SK-N-SH (cell line): ENCODE measurements around the gene ESYT1. TPM values are rescaled to one million over a fixed set of nuclear protein-coding genes. Genes with fewer than 3 reads are reported as not detected.

Experiments used
- CTCF ChIA-PET: fragments of 300-600, 350-600 bp; formaldehyde crosslinking; extraction: SDS; loops from one replicate; lab custom pipeline; 2021; lab: Yijun Ruan, JAX
- POLR2A ChIA-PET: fragments of 350-600 bp; sonication (Branson Sonifier 250); formaldehyde crosslinking; extraction: SDS; loops from one replicate; lab custom pipeline; 2020; ENCODE audit warnings: antibody characterized with exemption, inconsistent platforms; lab: Yijun Ruan, JAX
- DNase-seq: peaks from one replicate; pipeline ENCODE4 v3.0.0; 2012
- H2AFZ ChIP-seq: fragments of 200-600 bp; sonication (generic); 2 replicates; pipeline ENCODE4 v1.8.1; 2016; ENCODE audit warnings: antibody characterized with exemption, mild to moderate bottlenecking, low read depth
- H3F3A ChIP-seq: fragments of 200-600 bp; sonication (generic); replicated peaks from 2 replicates; pipeline ENCODE3; 2016; ENCODE audit warnings: antibody characterized with exemption, mild to moderate bottlenecking; ENCODE audit not compliant: insufficient read depth
- H3K27ac ChIP-seq, 2 experiments: fragments of 200-500 bp in 1 of 2; fragments of 200-600 bp in 1 of 2; sonication (Bioruptor generic) in 1 of 2; sonication (generic), shearing (Covaris generic) in 1 of 2; 2 replicates each; pipeline versions ENCODE4 v1.5.1 to v1.6.1; 2014 to 2016; ENCODE audit warnings: low read depth in 2 of 2, inconsistent platforms in 1 of 2, low read length in 1 of 2, mild to moderate bottlenecking in 1 of 2, mixed read lengths in 1 of 2
- H3K27me3 ChIP-seq: fragments of 200-600 bp; sonication (generic), shearing (Covaris generic); 2 replicates; pipeline ENCODE4 v1.6.1; 2016; ENCODE audit warnings: mixed run types; ENCODE audit not compliant: insufficient read depth
- H3K36me3 ChIP-seq, 2 experiments: fragments of 200-500 bp in 1 of 2; fragments of 200-600 bp in 1 of 2; sonication (Bioruptor generic) in 1 of 2; sonication (generic) in 1 of 2; replicated peaks in 1 of 2; 2 replicates each; pipeline versions ENCODE3 to v1.5.1; 2014 to 2016; ENCODE audit warnings: low read length in 1 of 2, mild to moderate bottlenecking in 1 of 2; ENCODE audit not compliant: insufficient read depth in 2 of 2, control insufficient read depth in 1 of 2
- H3K4me1 ChIP-seq, 2 experiments: fragments of 200-500 bp in 1 of 2; fragments of 200-600 bp in 1 of 2; sonication (Bioruptor generic) in 1 of 2; sonication (generic), shearing (Covaris generic) in 1 of 2; 2 replicates each; pipeline versions ENCODE4 v1.5.1 to v1.6.1; 2014 to 2016; ENCODE audit warnings: low read depth in 1 of 2, low read length in 1 of 2, mixed run types in 1 of 2; ENCODE audit not compliant: insufficient read depth in 2 of 2, control insufficient read depth in 1 of 2
- H3K4me2 ChIP-seq: fragments of 200-600 bp; sonication (generic), shearing (Covaris generic); 2 replicates; pipeline ENCODE4 v1.6.1; 2017; ENCODE audit warnings: mixed run types
- H3K4me3 ChIP-seq, 2 experiments: fragments of 200-500 bp in 1 of 2; fragments of 200-600 bp in 1 of 2; sonication (Bioruptor generic) in 1 of 2; sonication (generic), shearing (Covaris generic) in 1 of 2; 2 replicates each; pipeline versions ENCODE4 v1.5.1 to v1.8.1; 2014 to 2016; ENCODE audit warnings: low read depth in 2 of 2, inconsistent platforms in 1 of 2, low read length in 1 of 2, mild to moderate bottlenecking in 1 of 2, mixed read lengths in 1 of 2, moderate library complexity in 1 of 2
- H3K79me2 ChIP-seq: fragments of 200-600 bp; sonication (generic); 2 replicates; pipeline ENCODE4 v1.8.1; 2017; ENCODE audit warnings: mild to moderate bottlenecking; ENCODE audit not compliant: insufficient read depth
- H3K9ac ChIP-seq: fragments of 200-600 bp; sonication (generic); 2 replicates; pipeline ENCODE4 v1.6.1; 2017; ENCODE audit warnings: mixed run types
- H3K9me2 ChIP-seq: fragments of 200-600 bp; sonication (generic); 2 replicates; pipeline ENCODE4 v1.6.1; 2017; ENCODE audit warnings: mixed run types
- H3K9me3 ChIP-seq: fragments of 200-600 bp; sonication (generic); 2 replicates; pipeline ENCODE4 v1.6.1; 2017; ENCODE audit warnings: mixed run types, mild to moderate bottlenecking, moderate library complexity
- H4K20me1 ChIP-seq: fragments of 200-600 bp; sonication (generic); 2 replicates; pipeline ENCODE4 v1.6.1; 2017; ENCODE audit warnings: mild to moderate bottlenecking, mixed run types; ENCODE audit not compliant: insufficient read depth
- CTCF ChIP-seq: fragments of 200-600 bp; sonication (generic); IDR thresholded peaks from 2 replicates; pipeline ENCODE4 v1.6.1; 2017; ENCODE audit warnings: antibody characterized with exemption, mild to moderate bottlenecking, moderate library complexity
- ELF1 ChIP-seq: IDR thresholded peaks from 2 replicates; pipeline ENCODE4 v1.4.0; 2012
- EZH2phosphoT487 ChIP-seq: fragments of 200-600 bp; sonication (generic); IDR thresholded peaks from 2 replicates; pipeline ENCODE4 v1.6.1; 2017; ENCODE audit warnings: low read depth, mixed run types, mild to moderate bottlenecking, antibody characterized with exemption, moderate library complexity, borderline replicate concordance
- GABPA ChIP-seq: IDR thresholded peaks from 2 replicates; pipeline ENCODE4 v1.4.0; 2012; ENCODE audit warnings: low read depth, mild to moderate bottlenecking
- JUND ChIP-seq: IDR thresholded peaks from 2 replicates; pipeline ENCODE4 v1.4.0; 2012
- NRF1 ChIP-seq: IDR thresholded peaks from 2 replicates; pipeline ENCODE4 v1.6.1; 2012; ENCODE audit warnings: low read depth, mild to moderate bottlenecking, low read length
- POLR2AphosphoS5 ChIP-seq: IDR thresholded peaks from 2 replicates; pipeline ENCODE4 v1.6.1; 2012; ENCODE audit warnings: low read depth, low read length
- SIN3A ChIP-seq: IDR thresholded peaks from 2 replicates; pipeline ENCODE4 v1.6.1; 2012; ENCODE audit warnings: low read depth, mild to moderate bottlenecking, low read length, moderate library complexity, borderline replicate concordance
- SMC3 ChIP-seq: IDR thresholded peaks from 2 replicates; pipeline ENCODE4 v1.6.1; 2012; ENCODE audit warnings: low read depth, low read length, improper control_type of control experiment
- USF1 ChIP-seq: IDR thresholded peaks from 2 replicates; pipeline ENCODE4 v1.4.0; 2012; ENCODE audit warnings: low read depth, borderline replicate concordance
- YY1 ChIP-seq: IDR thresholded peaks from 2 replicates; pipeline ENCODE4 v1.4.0; 2012; ENCODE audit warnings: low read depth, mild to moderate bottlenecking
- WGBS: methylation state at CpG from one replicate; pipeline ENCODE4 v1.1.6; 2017; ENCODE audit warnings: low lambda C conversion rate; 5-methylcytosine and 5-hydroxymethylcytosine counted together
- polyA plus RNA-seq, 3 experiments: library from polyadenylated mRNA; depleted of rRNA; stranded (reverse); fragments of >200 nt; gene quantifications; 2 replicates each; pipeline ENCODE4 v1.2.3, GENCODE V29; 2012

The ESYT1 gene
- polyA plus RNA-seq, 1 of the 3 experiments (the other 2 are of a cell fraction) = 132 TPM

- no peak overlapping the region for H3K4me2 ChIP-seq
- TF ChIP-seq CTCF = no peak
- TF ChIP-seq, all 33 proteins: peak for 0
- Histone ChIP-seq H3K36me3 (peaks cover 52 to 53% of the 10 kb centered on the region in 2 experiments), H2AFZ (no peak overlapping the region), H3K27me3 (no peaks in the 10 kb centered on the region), H3K27ac (no peak overlapping the region), H3K9ac (no peak overlapping the region), H3F3A (peaks cover 35% of the 10 kb centered on the region), H3K4me1 (no peaks in the 10 kb centered on the region), H3K4me3 (no peak overlapping the region), H4K20me1 (no peaks in the 10 kb centered on the region), H3K9me2 (no peaks in the 10 kb centered on the region), H3K79me2 (no peaks in the 10 kb centered on the region), H3K9me3 (no peaks in the 10 kb centered on the region)
- DNase-seq = no peak
- 97% methylated on average over 11 of the region's 11 CpGs for WGBS
- CTCF ChIA-PET = interaction anchor here (0.6 to 1.2 kb wide), 3 partner anchors 10 to 20 kb away, joined by 3 to 5 read pairs (median 4); partner anchors contain the start of gene SMARCC2
- POLR2A ChIA-PET = no interaction called here
Observed at GRCh38 chr12:56169229-56169759, 41.2 kb downstream of the ESYT1 start.

- no peaks in the 10 kb centered on the region for H3K4me1 ChIP-seq
- H3K4me3 ChIP-seq = no peak overlapping the region
- H3K9ac ChIP-seq = no peak overlapping the region
- H3K79me2 ChIP-seq = no peaks in the 10 kb centered on the region
- H3K4me2 ChIP-seq = no peak overlapping the region
- no peak overlapping the region for H3K27ac ChIP-seq
- WGBS = 94% methylated on average over 7 of the region's 7 CpGs
- no peaks in the 10 kb centered on the region for H3K9me2 ChIP-seq
- ChIA-PET POLR2A (interaction anchor here (1.0 kb wide), 1 partner anchor 12 kb away, joined by 4 read pairs; no protein-coding TSS in a partner anchor), CTCF (interaction anchor here (1.0 to 1.4 kb wide), 3 partner anchors 17 to 55 kb away, joined by 4 to 8 read pairs (median 4); partner anchors contain the start of genes SMARCC2 and ZC3H10)
- H4K20me1 ChIP-seq = no peaks in the 10 kb centered on the region
- H3K9me3 ChIP-seq = no peaks in the 10 kb centered on the region
- no peaks in the 10 kb centered on the region for H3K27me3 ChIP-seq
- H3F3A ChIP-seq = peaks cover 13% of the 10 kb centered on the region
- peaks cover 65 to 67% of the 10 kb centered on the region in 2 experiments for H3K36me3 ChIP-seq
- no peak for DNase-seq
- TF ChIP-seq NRF1 (no peak), YY1 (no peak), GABPA (no peak), USF1 (no peak), JUND (no peak), EZH2phosphoT487 (no peak), SMC3 (no peak), POLR2AphosphoS5 (no peak), SIN3A (no peak), ELF1 (no peak)
- H2AFZ ChIP-seq = no peak overlapping the region
Observed at GRCh38 chr12:56172839-56173238, 44.8 kb downstream of the ESYT1 start.
